H1 (cell line): ENCODE data around the gene USP49. TPM values are rescaled to one million over a fixed set of nuclear protein-coding genes. Genes with fewer than 3 reads are reported as not detected.

Source experiments
- CTCF ChIA-PET: fragments of 300-600 bp; sonication (Branson Sonifier 250); formaldehyde crosslinking; loops from one replicate; lab custom pipeline; 2021; ENCODE audit not compliant: partially characterized antibody; lab: Charles Lee
- POLR2A ChIA-PET: fragments of 300-600 bp; sonication (Branson Sonifier 250); formaldehyde crosslinking; loops from one replicate; lab custom pipeline; 2021; ENCODE audit warnings: inconsistent platforms; ENCODE audit not compliant: partially characterized antibody; lab: Charles Lee
- DNase-seq, 2 experiments: peaks; one replicate each; pipeline versions ENCODE4 v3.0.0 to v3.0.0-alpha.2; 2010 to 2022; ENCODE audit warnings: low spot score in 2 of 2, low read depth in 1 of 2, mixed read lengths in 1 of 2
- FAIRE-seq: peaks from 2 replicates; lab custom pipeline; 2011; peaks lifted over from hg19 to GRCh38; lab: Jason Lieb, UNC
- H2AFZ ChIP-seq: 2 replicates; pipeline ENCODE4 v1.8.1; 2012; ENCODE audit warnings: low read length, inconsistent platforms
- H2AK5ac ChIP-seq: 2 replicates; pipeline ENCODE4 v1.6.1; 2013; ENCODE audit warnings: low read depth, low read length
- H2BK120ac ChIP-seq: replicated peaks from 2 replicates; pipeline ENCODE3; 2013; ENCODE audit warnings: low read depth, low read length, inconsistent platforms
- H2BK12ac ChIP-seq: 2 replicates; pipeline ENCODE4 v1.6.1; 2013; ENCODE audit warnings: low read depth, low read length
- H2BK15ac ChIP-seq: 2 replicates; pipeline ENCODE4 v1.6.1; 2013; ENCODE audit warnings: low read length
- H2BK20ac ChIP-seq: 2 replicates; pipeline ENCODE4 v1.6.1; 2013; ENCODE audit warnings: low read length
- H2BK5ac ChIP-seq: 2 replicates; pipeline ENCODE4 v1.6.1; 2013; ENCODE audit warnings: low read depth, low read length
- H3K14ac ChIP-seq: 2 replicates; pipeline ENCODE4 v1.6.1; 2013; ENCODE audit warnings: inconsistent platforms; ENCODE audit not compliant: insufficient read length
- H3K18ac ChIP-seq: 2 replicates; pipeline ENCODE4 v1.6.1; 2013; ENCODE audit warnings: low read length; ENCODE audit errors: extremely low read depth
- H3K23ac ChIP-seq: 2 replicates; pipeline ENCODE4 v1.6.1; 2013; ENCODE audit warnings: inconsistent platforms; ENCODE audit not compliant: insufficient read length
- H3K23me2 ChIP-seq: 2 replicates; pipeline ENCODE4 v1.6.1; 2013; ENCODE audit warnings: low read depth, low read length
- H3K27ac ChIP-seq: 2 replicates; pipeline ENCODE4 v1.6.1; 2011; ENCODE audit warnings: low read depth, low read length, inconsistent platforms
- H3K27me3 ChIP-seq, 4 experiments: replicated peaks in 1 of 4; 1 replicate in 1 of 4; 2 replicates in 3 of 4; pipeline versions ENCODE4 v1.6.1 to v1.8.1; 2011 to 2013; ENCODE audit warnings: low read length in 3 of 4, mild to moderate bottlenecking in 3 of 4, inconsistent platforms in 2 of 4, mixed read lengths in 2 of 4, moderate library complexity in 1 of 4; ENCODE audit not compliant: control insufficient read depth in 3 of 4, insufficient read depth in 3 of 4; ENCODE audit errors: extremely low read depth in 1 of 4
- H3K36me3 ChIP-seq, 4 experiments: 2 replicates each; pipeline versions ENCODE4 v1.6.1 to v1.8.1; 2011 to 2013; ENCODE audit warnings: mild to moderate bottlenecking in 4 of 4, low read length in 3 of 4, moderate library complexity in 2 of 4, control low read depth in 1 of 4, inconsistent platforms in 1 of 4; ENCODE audit not compliant: insufficient read depth in 4 of 4, control insufficient read depth in 2 of 4
- H3K4ac ChIP-seq: replicated peaks from 2 replicates; pipeline ENCODE3; 2013; ENCODE audit warnings: low read length, low read depth, mixed read lengths, inconsistent platforms; ENCODE audit not compliant: insufficient read length
- H3K4me1 ChIP-seq, 4 experiments: replicated peaks in 1 of 4; 1 replicate in 1 of 4; 2 replicates in 3 of 4; pipeline versions ENCODE4 v1.6.1 to v1.8.1; 2011 to 2013; ENCODE audit warnings: low read length in 3 of 4, inconsistent platforms in 2 of 4, mixed read lengths in 1 of 4; ENCODE audit not compliant: insufficient read depth in 4 of 4, control insufficient read depth in 3 of 4
- H3K4me2 ChIP-seq, 2 experiments: 2 replicates each; pipeline versions ENCODE4 v1.6.1 to v1.8.1; 2011 to 2013; ENCODE audit warnings: low read depth in 2 of 2, low read length in 2 of 2, control low read depth in 1 of 2, inconsistent platforms in 1 of 2, mild to moderate bottlenecking in 1 of 2; ENCODE audit not compliant: insufficient read depth in 1 of 2
- H3K4me3 ChIP-seq, 4 experiments: fragments of 200-600, 300-600 bp in 1 of 4; sonication (generic), shearing (Covaris generic), sonication (Bioruptor Twin) in 1 of 4; 2 replicates each; pipeline versions ENCODE4 v1.5.1 to v1.8.1; 2011 to 2016; ENCODE audit warnings: low read length in 4 of 4, low read depth in 3 of 4, control low read depth in 2 of 4, inconsistent platforms in 2 of 4, mild to moderate bottlenecking in 2 of 4, mixed read lengths in 1 of 4, moderate library complexity in 1 of 4; ENCODE audit not compliant: insufficient read depth in 2 of 4; ENCODE audit errors: extremely low read depth in 1 of 4
- H3K56ac ChIP-seq: replicated peaks from 2 replicates; pipeline ENCODE3; 2013; ENCODE audit warnings: low read depth, mild to moderate bottlenecking, mixed read lengths, low read length, inconsistent platforms; ENCODE audit not compliant: insufficient read length
- H3K79me1 ChIP-seq: 2 replicates; pipeline ENCODE4 v1.6.1; 2013; ENCODE audit warnings: low read depth, low read length, control low read depth
- H3K79me2 ChIP-seq, 2 experiments: 2 replicates each; pipeline versions ENCODE4 v1.6.1 to v1.8.1; 2012 to 2013; ENCODE audit warnings: low read length in 2 of 2, mild to moderate bottlenecking in 2 of 2, inconsistent platforms in 1 of 2; ENCODE audit not compliant: insufficient read depth in 2 of 2, control insufficient read depth in 1 of 2
- H3K9ac ChIP-seq, 4 experiments: replicated peaks in 1 of 4; 1 replicate in 1 of 4; 2 replicates in 3 of 4; pipeline versions ENCODE4 v1.6.1 to v1.8.1; 2011 to 2013; ENCODE audit warnings: low read depth in 3 of 4, low read length in 3 of 4, control low read depth in 2 of 4, mild to moderate bottlenecking in 2 of 4, moderate library complexity in 2 of 4, inconsistent platforms in 1 of 4; ENCODE audit errors: extremely low read depth in 1 of 4
- H3K9me3 ChIP-seq, 2 experiments: 2 replicates each; pipeline versions ENCODE4 v1.6.1 to v1.8.1; 2012 to 2013; ENCODE audit warnings: mild to moderate bottlenecking in 2 of 2, moderate library complexity in 2 of 2, control low read depth in 1 of 2, inconsistent platforms in 1 of 2, low read depth in 1 of 2, low read length in 1 of 2, mixed read lengths in 1 of 2; ENCODE audit not compliant: insufficient read depth in 2 of 2
- H4K20me1 ChIP-seq, 2 experiments: replicated peaks in 1 of 2; 2 replicates each; pipeline versions ENCODE3 to v1.8.1; 2011 to 2013; ENCODE audit warnings: inconsistent platforms in 2 of 2, low read length in 2 of 2, mild to moderate bottlenecking in 1 of 2; ENCODE audit not compliant: insufficient read depth in 2 of 2, control insufficient read depth in 1 of 2
- H4K5ac ChIP-seq: 2 replicates; pipeline ENCODE4 v1.6.1; 2013; ENCODE audit warnings: low read length, low read depth, mixed read lengths, inconsistent platforms; ENCODE audit not compliant: insufficient read length
- H4K8ac ChIP-seq: 2 replicates; pipeline ENCODE4 v1.8.0; 2013; ENCODE audit warnings: mild to moderate bottlenecking, moderate library complexity, low read length, inconsistent platforms; ENCODE audit not compliant: insufficient read depth; ENCODE audit errors: extremely low read depth
- H4K91ac ChIP-seq: replicated peaks from 2 replicates; pipeline ENCODE3; 2013; ENCODE audit warnings: low read length, mixed read lengths, inconsistent platforms; ENCODE audit not compliant: insufficient read length
- POLR2A ChIP-seq, 2 experiments: IDR thresholded peaks; 1 replicate in 1 of 2; 2 replicates in 1 of 2; pipeline ENCODE4 v1.6.1; 2011; ENCODE audit warnings: low read depth in 2 of 2, low read length in 2 of 2, mild to moderate bottlenecking in 2 of 2; ENCODE audit errors: control extremely low read depth in 1 of 2
- TEAD4 ChIP-seq: IDR thresholded peaks from 2 replicates; pipeline ENCODE4 v1.6.1; 2012; ENCODE audit warnings: low read depth, low read length, inconsistent platforms, mixed read lengths
- WGBS, 2 experiments: shearing (Covaris generic) in 1 of 2; methylation state at CpG; one replicate each; pipeline versions ENCODE4 v1.1.6 to v1.1.7; 2013 to 2015; ENCODE audit warnings: low lambda C conversion rate in 2 of 2, mixed read lengths in 2 of 2, inconsistent platforms in 1 of 2, low coverage in 1 of 2, missing lambda C conversion rate in 1 of 2; ENCODE audit not compliant: insufficient replicate concordance in 2 of 2, insufficient coverage in 1 of 2, insufficient read length in 1 of 2; ENCODE audit errors: extremely low coverage in 1 of 2, missing lambda C conversion rate in 1 of 2; 5-methylcytosine and 5-hydroxymethylcytosine counted together
- polyA plus RNA-seq, 7 experiments: library from polyadenylated mRNA; depleted of rRNA in 3 of 7; stranded (reverse) in 5 of 7; unstranded in 2 of 7; fragments of >200 nt in 5 of 7; fragments of 200-250 nt in 2 of 7; gene quantifications; 1 replicate in 5 of 7; 2 replicates in 1 of 7; 4 replicates in 1 of 7; pipeline versions ENCODE4 v1.2.1 to v1.2.3, GENCODE V29; 2011 to 2013; ENCODE audit warnings: missing spikeins in 2 of 7, mixed read lengths in 2 of 7
- total RNA-seq: library from RNA; stranded (reverse); fragmentation: NEBNext Ultra II Directional; extraction: Animal tissue kit (Norgen Biotek cat#: 25700); gene quantifications from 2 replicates; pipeline ENCODE4 v1.2.1, GENCODE V29; 2021

USP49 gene
- total and polyA plus RNA-seq, 2 of the 8 experiments (the other 6 are each of a cell fraction or from before 2014, with no cell fraction given), result 6.9 to 24.4 TPM

DNA sequence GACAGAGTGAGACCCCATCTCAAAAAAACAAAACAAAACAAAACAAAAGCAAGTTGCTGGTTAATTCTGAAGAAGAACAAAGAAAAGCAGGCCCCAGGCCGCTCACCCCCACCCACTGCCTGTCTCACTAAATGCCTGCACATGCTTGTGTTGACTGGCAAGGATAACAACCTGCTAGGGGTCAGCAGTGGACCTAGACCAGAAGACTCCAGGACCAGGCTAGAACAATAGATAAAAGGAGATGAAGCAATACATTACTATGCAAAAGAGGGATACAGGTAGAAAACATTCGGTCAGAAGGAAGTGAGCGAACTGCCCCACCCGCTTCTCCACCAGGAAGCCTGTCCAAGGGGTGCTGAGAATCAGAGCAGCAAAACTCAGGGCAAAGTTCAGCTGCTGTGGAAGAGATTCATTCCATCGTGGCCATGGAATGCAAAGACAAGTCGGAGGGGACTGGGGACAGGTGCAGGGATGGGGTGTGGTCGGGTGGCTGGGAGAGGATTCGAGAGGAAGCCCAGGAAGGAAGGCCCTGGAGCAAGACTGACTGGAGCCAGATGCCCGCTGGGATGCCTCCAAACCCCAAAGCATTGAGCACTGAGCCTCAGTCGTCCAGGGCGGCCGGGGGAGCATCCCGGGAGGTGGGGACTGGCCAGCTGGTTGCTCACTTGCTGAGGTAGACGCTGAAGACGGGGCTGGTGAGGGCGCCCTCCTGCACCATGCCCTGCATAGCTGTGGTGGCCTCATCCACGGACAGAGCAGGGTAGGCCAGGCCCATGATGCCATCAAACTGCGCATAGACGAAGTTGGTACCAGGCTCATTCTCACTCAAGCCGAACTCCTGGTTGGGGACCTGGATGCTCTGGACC is 153.3 kb downstream of the USP49 start:
- Histone ChIP-seq H2AK5ac (no peak overlapping the region), H4K20me1 (no peaks in the 10 kb centered on the region), H3K18ac (no peak overlapping the region), H3K4me2 (no peak overlapping the region), H3K23me2 (no peaks in the 10 kb centered on the region), H3K27ac (no peak overlapping the region), H3K79me1 (no peaks in the 10 kb centered on the region), H2BK12ac (no peak overlapping the region), H3K4me1 (no peaks in the 10 kb centered on the region; a peak in 1 of 7 replicates), H4K5ac (no peak overlapping the region), H3K9ac (no peak overlapping the region), H3K36me3 (no peaks in the 10 kb centered on the region), H4K91ac (no peak overlapping the region), H2BK5ac (no peak overlapping the region), H3K4me3 (no peak overlapping the region), H3K9me3 (no peaks in the 10 kb centered on the region), H3K4ac (no peak overlapping the region), H2BK20ac (no peak overlapping the region), H3K56ac (no peak overlapping the region), H4K8ac (no peak overlapping the region), H2BK15ac (no peak overlapping the region), H3K14ac (no peak overlapping the region), H3K27me3 (no peaks in the 10 kb centered on the region; a peak in 2 of 7 replicates), H2BK120ac (no peak overlapping the region), H3K79me2 (no peaks in the 10 kb centered on the region), H3K23ac (no peak overlapping the region), H2AFZ (no peak overlapping the region)
- DNase-seq, result no peak
- POLR2A ChIA-PET, result no interaction called here
- FAIRE-seq, result no peak
- TF ChIP-seq TEAD4, result no peak
- TF ChIP-seq POLR2A (IDR thresholded peaks at IDR 0.05; ENCODE audit: control extremely low read depth in 1 of 2, low read depth in 2 of 2, low read length in 2 of 2), result no peak
- CTCF ChIA-PET, result interaction anchor here (1.1 to 4.6 kb wide), 8 partner anchors 9 to 58 kb away, joined by 3 to 21 read pairs (median 4); no protein-coding TSS in a partner anchor
- 89% methylated on average over 20 of the region's 20 CpGs; no CpG with 5 or more reads in 1 of the 2 experiments for WGBS, 2 experiments
